Mesothelial cell of epicardium (in vitro differentiated cells): ENCODE data around the gene C3. TPM values are rescaled to one million over a fixed set of nuclear protein-coding genes. Genes with fewer than 3 reads are reported as not detected.

Experiments used
- DNase-seq, 2 experiments: peaks; one replicate each; pipeline ENCODE4 v3.0.0; 2021; ENCODE audit warnings: low spot score in 2 of 2; ENCODE audit not compliant: unreplicated experiment in 2 of 2
- H3K27ac Mint-ChIP-seq: 2 replicates; pipeline ENCODE4 v1.8.0; 2021; ENCODE audit warnings: mixed read lengths
- H3K27me3 Mint-ChIP-seq: 2 replicates; pipeline ENCODE4 v1.8.0; 2021; ENCODE audit warnings: low read depth, mixed read lengths
- H3K36me3 Mint-ChIP-seq: 2 replicates; pipeline ENCODE4 v1.8.0; 2021; ENCODE audit warnings: mixed read lengths
- H3K4me1 Mint-ChIP-seq: 2 replicates; pipeline ENCODE4 v1.8.0; 2021; ENCODE audit warnings: mixed read lengths
- H3K4me3 Mint-ChIP-seq: 2 replicates; pipeline ENCODE4 v1.8.0; 2021; ENCODE audit warnings: mild to moderate bottlenecking, moderate library complexity, mixed read lengths
- H3K9me3 Mint-ChIP-seq: 2 replicates; pipeline ENCODE4 v1.8.0; 2021; ENCODE audit warnings: mixed read lengths
- CTCF ChIP-seq: fragments of 200-600 bp; sonication (generic); IDR thresholded peaks from one replicate; pipeline ENCODE4 v1.5.0; 2021; ENCODE audit warnings: antibody characterized with exemption; ENCODE audit not compliant: unreplicated experiment
- total RNA-seq: library from RNA; stranded (reverse); gene quantifications from 3 replicates; pipeline ENCODE4 v1.2.1, GENCODE V29; 2021

The C3 gene
- total RNA-seq, 1 donor from 2014 or later, result 24.5 TPM

- Mint-ChIP-seq H3K9me3 (no peaks in the 10 kb centered on the region), H3K4me1 (peaks cover 45% of the 10 kb centered on the region), H3K27ac (peak within 1 kb of the TSS; percentile 98), H3K27me3 (no peaks in the 10 kb centered on the region), H3K4me3 (peak within 1 kb of the TSS; percentile 98), H3K36me3 (peaks cover 5% of the 10 kb centered on the region)
- TF ChIP-seq CTCF, result no peak
- peak; percentile 99 for DNase-seq
Measured at GRCh38 chr19:6737284-6737872, 16.9 kb upstream of the C3 start, which contains the start of gene GPR108. Gene GPR108, minus strand, starts transcription at chr19:6737580. Its CDS starts 4 bp downstream, at chr19:6737576.

- Mint-ChIP-seq H3K9me3 (no peaks in the 10 kb centered on the region), H3K36me3 (peaks cover 6% of the 10 kb centered on the region), H3K27me3 (no peaks in the 10 kb centered on the region), H3K27ac (peak overlapping the region; percentile 98), H3K4me1 (peaks cover 42% of the 10 kb centered on the region), H3K4me3 (peak overlapping the region; percentile 98)
- no peak for DNase-seq
- no peak for TF ChIP-seq CTCF
Measured at GRCh38 chr19:6736917-6737283, 16.4 kb upstream of the C3 start.

- Mint-ChIP-seq H3K4me1 (peaks cover 39% of the 10 kb centered on the region), H3K27ac (peak overlapping the region; percentile 98), H3K36me3 (peaks cover 6% of the 10 kb centered on the region), H3K4me3 (peak overlapping the region; percentile 98), H3K27me3 (no peaks in the 10 kb centered on the region), H3K9me3 (no peaks in the 10 kb centered on the region)
- peak in 1 of 2 experiments; percentile 73 for DNase-seq
- peak; percentile 41 for TF ChIP-seq CTCF
Measured at GRCh38 chr19:6736169-6736916, 15.9 kb upstream of the C3 start.

- H3K9me3 Mint-ChIP-seq, result no peaks in the 10 kb centered on the region
- H3K27me3 Mint-ChIP-seq, result no peaks in the 10 kb centered on the region
- peak overlapping the region; percentile 98 for H3K27ac Mint-ChIP-seq
- peak overlapping the region; percentile 98 for H3K4me3 Mint-ChIP-seq
- TF ChIP-seq CTCF, result no peak
- H3K4me1 Mint-ChIP-seq, result peaks cover 32% of the 10 kb centered on the region
- DNase-seq, result no peak
- peaks cover 6% of the 10 kb centered on the region for H3K36me3 Mint-ChIP-seq
Measured at GRCh38 chr19:6735181-6735911, 14.9 kb upstream of the C3 start.

- Mint-ChIP-seq H3K27me3 (no peaks in the 10 kb centered on the region), H3K27ac (no peak overlapping the region), H3K9me3 (no peaks in the 10 kb centered on the region), H3K4me1 (peaks cover 31% of the 10 kb centered on the region), H3K4me3 (no peak overlapping the region), H3K36me3 (peaks cover 10% of the 10 kb centered on the region)
- no peak for TF ChIP-seq CTCF
- DNase-seq, result no peak
Measured at GRCh38 chr19:6734096-6734696, 13.7 kb upstream of the C3 start.
